Measurements from ENCODE around the gene PKD2L1.
"Not testable (repeated sequence)": the region's sequence is repeated elsewhere in the genome, so short reads cannot be mapped to it uniquely, and the experiment has no call there.

Gene PKD2L1

GRCh38 chr10:100330079-100330478, at the start of gene PKD2L1:
Gene PKD2L1, minus strand, starts transcription at chr10:100330228. Its CDS starts 125 bp downstream, at chr10:100330103.
- DNase-seq (ENCODE audit: low read depth), result no peak

GRCh38 chr10:100377830-100378229, 47.8 kb upstream of the PKD2L1 start:
- no peak for DNase-seq (ENCODE audit: low read depth)

- not testable (repeated sequence) for DNase-seq (ENCODE audit: low read depth)
Observed at GRCh38 chr10:100376656-100377055, 46.6 kb upstream of the PKD2L1 start.

- DNase-seq (ENCODE audit: low read depth), result not testable (repeated sequence)
Observed at GRCh38 chr10:100374677-100375353, 44.8 kb upstream of the PKD2L1 start.

- no peak for DNase-seq (ENCODE audit: low read depth)
Observed at GRCh38 chr10:100374200-100374655, 44.2 kb upstream of the PKD2L1 start.

- peak; percentile 82 for DNase-seq (ENCODE audit: low read depth)
Observed at GRCh38 chr10:100373298-100374199, 43.5 kb upstream of the PKD2L1 start.

GRCh38 chr10:100372415-100373297, 42.6 kb upstream of the PKD2L1 start:
- no peak for DNase-seq (ENCODE audit: low read depth)

GRCh38 chr10:100371482-100372027, 41.5 kb upstream of the PKD2L1 start:
- DNase-seq (ENCODE audit: low read depth), result no peak

- DNase-seq (ENCODE audit: low read depth), result peak; percentile 41
Observed at GRCh38 chr10:100370714-100371481, 40.9 kb upstream of the PKD2L1 start.

GRCh38 chr10:100368721-100369120, 38.7 kb upstream of the PKD2L1 start:
- DNase-seq (ENCODE audit: low read depth), result no peak

GRCh38 chr10:100364735-100365391, 34.8 kb upstream of the PKD2L1 start:
- no peak for DNase-seq (ENCODE audit: low read depth)

GRCh38 chr10:100364175-100364574, 34.1 kb upstream of the PKD2L1 start:
- DNase-seq (ENCODE audit: low read depth), result no peak

GRCh38 chr10:100362570-100363496, 32.8 kb upstream of the PKD2L1 start:
- DNase-seq (ENCODE audit: low read depth), result no peak

- DNase-seq (ENCODE audit: low read depth), result no peak
Observed at GRCh38 chr10:100360234-100360633, 30.2 kb upstream of the PKD2L1 start.

- DNase-seq (ENCODE audit: low read depth), result no peak
Observed at GRCh38 chr10:100359529-100360150, 29.6 kb upstream of the PKD2L1 start.

GRCh38 chr10:100359030-100359432, 29.0 kb upstream of the PKD2L1 start:
- no peak for DNase-seq (ENCODE audit: low read depth)

GRCh38 chr10:100357059-100357858, 27.2 kb upstream of the PKD2L1 start:
- DNase-seq (ENCODE audit: low read depth), result no peak
